Sigmoid colon (tissue), 7 donors: Measurements from ENCODE around the gene EIF4A3. TPM values are rescaled to one million over a fixed set of nuclear protein-coding genes. Genes with fewer than 3 reads are reported as not detected.

ENCODE experiments used
- DNase-seq: peaks from one replicate; pipeline ENCODE4 v3.0.0-alpha.2; 2019
- H3K27ac ChIP-seq, 4 donors: fragments of 200-600 bp; sonication (generic); one replicate each; pipeline ENCODE4 v1.5.1; 2016 to 2019; ENCODE audit warnings: mild to moderate bottlenecking in 1 of 4
- H3K27me3 ChIP-seq, 3 donors: fragments of 200-600 bp; sonication (generic); one replicate each; pipeline ENCODE4 v1.5.1; 2019; ENCODE audit warnings: mild to moderate bottlenecking in 1 of 3
- H3K36me3 ChIP-seq, 4 donors: fragments of 200-600 bp; sonication (generic); one replicate each; pipeline ENCODE4 v1.5.1; 2016 to 2019
- H3K4me1 ChIP-seq, 4 donors: fragments of 200-600 bp; sonication (generic); one replicate each; pipeline ENCODE4 v1.5.1; 2017 to 2019
- H3K4me3 ChIP-seq, 4 donors: fragments of 200-600 bp; sonication (generic); one replicate each; pipeline ENCODE4 v1.5.1; 2017 to 2019; ENCODE audit warnings: mild to moderate bottlenecking in 2 of 4, moderate library complexity in 1 of 4
- H3K9me3 ChIP-seq, 4 donors: fragments of 200-600 bp in 3 of 4; sonication (generic) in 3 of 4; one replicate each; pipeline versions ENCODE4 v1.5.1 to v1.6.1; 2013 to 2019
- EP300 ChIP-seq, 4 donors: sonication (generic); formaldehyde crosslinking; IDR thresholded peaks; one replicate each; pipeline ENCODE4 v1.6.1; 2017; ENCODE audit warnings: antibody characterized with exemption in 4 of 4
- POLR2A ChIP-seq, 2 donors: fragments of 450-650 bp; IDR thresholded peaks; one replicate each; pipeline ENCODE4 v1.6.1; 2016; ENCODE audit warnings: antibody characterized with exemption in 2 of 2, mild to moderate bottlenecking in 2 of 2, moderate library complexity in 2 of 2
- POLR2AphosphoS5 ChIP-seq, 4 donors: sonication (generic); formaldehyde crosslinking; IDR thresholded peaks; one replicate each; pipeline ENCODE4 v1.6.1; 2017; ENCODE audit warnings: antibody characterized with exemption in 4 of 4
- WGBS, 2 donors: extraction: QIAGEN DNeasy Blood & Tissue Kit; methylation state at CpG; one replicate each; pipeline ENCODE4 v1.1.7; 2013; 5-methylcytosine and 5-hydroxymethylcytosine counted together
- intact Hi-C: fragments of 100-400 bp; cut with DNase I; formaldehyde crosslinking; loops from one replicate; pipeline ENCODE4 v1.15.1; 2023
- polyA plus RNA-seq, 3 donors: library from polyadenylated mRNA; stranded (reverse); fragments of 200-250 nt; gene quantifications; one replicate each; pipeline ENCODE4 v1.2.3, GENCODE V29; 2013
- small RNA-seq, 3 donors: library from RNA; depleted of rRNA; stranded (forward); fragments of <200 nt; gene quantifications; one replicate each; pipeline ENCODE3, GENCODE V24; 2016
- total RNA-seq, 4 donors: library from RNA; depleted of rRNA; stranded (reverse); fragments of >200 nt; gene quantifications; one replicate each; pipeline ENCODE4 v1.1.0, GENCODE V29; 2016
- TF ChIP-seq, protein P1 (sequence below), 4 experiments: fragments of 450-650 bp in 3 of 4; fragments of 200-600 bp in 1 of 4; IDR thresholded peaks; one replicate each; pipeline ENCODE4 v1.5.1; 2016 to 2019; ENCODE audit warnings: antibody characterized with exemption in 4 of 4, mild to moderate bottlenecking in 3 of 4, moderate library complexity in 2 of 4
- donor health status: healthy with polysubstance abuse.
- donor health status: Bipolar disorder and iron deficiency.
- donor health status: healthy.

EIF4A3 gene
- total and polyA plus RNA-seq, 7 donors, result 26.6 to 97.1 (median 45.1) TPM

GRCh38 chr17:80084773-80085172 is 62.2 kb downstream of the EIF4A3 start:
- WGBS, 2 donors, result 90 to 92% methylated on average over 15 of the region's 15 CpGs
- Histone ChIP-seq H3K4me3 (no peak overlapping the region), H3K27me3 (no peaks in the 10 kb centered on the region), H3K36me3 (no peaks in the 10 kb centered on the region), H3K27ac (no peak overlapping the region), H3K4me1 (peaks cover 0 to 8% (median 4%) of the 10 kb centered on the region in 4 donors), H3K9me3 (no peaks in the 10 kb centered on the region)
- DNase-seq, result no peak
- TF ChIP-seq POLR2A (IDR thresholded peaks at IDR 0.05) (no peak), EP300 (IDR thresholded peaks at IDR 0.05) (no peak), POLR2AphosphoS5 (IDR thresholded peaks at IDR 0.05) (no peak)
- TF ChIP-seq, protein P1, sequence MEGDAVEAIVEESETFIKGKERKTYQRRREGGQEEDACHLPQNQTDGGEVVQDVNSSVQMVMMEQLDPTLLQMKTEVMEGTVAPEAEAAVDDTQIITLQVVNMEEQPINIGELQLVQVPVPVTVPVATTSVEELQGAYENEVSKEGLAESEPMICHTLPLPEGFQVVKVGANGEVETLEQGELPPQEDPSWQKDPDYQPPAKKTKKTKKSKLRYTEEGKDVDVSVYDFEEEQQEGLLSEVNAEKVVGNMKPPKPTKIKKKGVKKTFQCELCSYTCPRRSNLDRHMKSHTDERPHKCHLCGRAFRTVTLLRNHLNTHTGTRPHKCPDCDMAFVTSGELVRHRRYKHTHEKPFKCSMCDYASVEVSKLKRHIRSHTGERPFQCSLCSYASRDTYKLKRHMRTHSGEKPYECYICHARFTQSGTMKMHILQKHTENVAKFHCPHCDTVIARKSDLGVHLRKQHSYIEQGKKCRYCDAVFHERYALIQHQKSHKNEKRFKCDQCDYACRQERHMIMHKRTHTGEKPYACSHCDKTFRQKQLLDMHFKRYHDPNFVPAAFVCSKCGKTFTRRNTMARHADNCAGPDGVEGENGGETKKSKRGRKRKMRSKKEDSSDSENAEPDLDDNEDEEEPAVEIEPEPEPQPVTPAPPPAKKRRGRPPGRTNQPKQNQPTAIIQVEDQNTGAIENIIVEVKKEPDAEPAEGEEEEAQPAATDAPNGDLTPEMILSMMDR (IDR thresholded peaks at IDR 0.05), result no peak
- intact Hi-C loops, result loop anchor here (5.0 kb wide), 1 partner anchor 77 kb away; no protein-coding TSS in a partner anchor

Small RNAs within 50 kb of the gene (small RNA-seq; reads per million reads assigned to genes)
- 0 reads per million in 3 donors for gene AC087741.2
- 0 reads per million in 3 donors for gene MIR1268B

Other genes with a start within 250 kb of the EIF4A3 start
- gene TBC1D16, start 111.3 kb downstream of the EIF4A3 start, total RNA-seq, result 10 to 100 TPM; 15.1 to 21.9 (median 16.2) TPM
- 10 to 100 TPM in 1 of 3 donors, 1 to 10 TPM in 2; 3.6 to 17.2 (median 4.2) TPM for gene TBC1D16, start 111.3 kb downstream of the EIF4A3 start, polyA plus RNA-seq
- gene CCDC40, start 110.5 kb downstream of the EIF4A3 start, total RNA-seq, result 10 to 100 TPM in 1 of 4 donors, 1 to 10 TPM in 3; 5.3 to 25.8 (median 6.4) TPM
- 1 to 10 TPM in 1 of 3 donors, not detected in 2; 1.4 TPM for gene CCDC40, start 110.5 kb downstream of the EIF4A3 start, polyA plus RNA-seq
- gene GAA, start 45.5 kb downstream of the EIF4A3 start, total RNA-seq, result 10 to 100 TPM; 38.5 to 74.2 (median 54.4) TPM
- 10 to 100 TPM; 13.8 to 35.7 (median 30.7) TPM for gene GAA, start 45.5 kb downstream of the EIF4A3 start, polyA plus RNA-seq
- not detected for gene CARD14, start 22.9 kb upstream of the EIF4A3 start, total RNA-seq
- 1 to 10 TPM in 2 of 3 donors, under 1 TPM in 1; 0.23 to 1.8 (median 1.5) TPM for gene CARD14, start 22.9 kb upstream of the EIF4A3 start, polyA plus RNA-seq
- 10 to 100 TPM; 11.4 to 31.6 (median 12.9) TPM for gene SGSH, start 73.2 kb upstream of the EIF4A3 start, total RNA-seq
- gene SGSH, start 73.2 kb upstream of the EIF4A3 start, polyA plus RNA-seq, result 10 to 100 TPM in 1 of 3 donors, 1 to 10 TPM in 2; 3.6 to 37.0 (median 6.7) TPM
- 10 to 100 TPM in 3 of 4 donors, 1 to 10 TPM in 1; 6.8 to 14.5 (median 11.5) TPM for gene SLC26A11, start 73.3 kb upstream of the EIF4A3 start, total RNA-seq
- gene SLC26A11, start 73.3 kb upstream of the EIF4A3 start, polyA plus RNA-seq, result 1 to 10 TPM; 2.3 to 9.3 (median 3.0) TPM
- gene RNF213, start 113.7 kb upstream of the EIF4A3 start, total RNA-seq, result 100 to 1,000 TPM in 1 of 4 donors, 10 to 100 TPM in 3; 48.2 to 109 (median 52.7) TPM
- gene RNF213, start 113.7 kb upstream of the EIF4A3 start, polyA plus RNA-seq, result 100 to 1,000 TPM in 1 of 3 donors, 10 to 100 TPM in 1, 1 to 10 TPM in 1; 7.8 to 138 (median 14.6) TPM